ENCODE results near the gene EPHA8. TPM values are rescaled to one million over a fixed set of nuclear protein-coding genes. Genes with fewer than 3 reads are reported as not detected.

The EPHA8 gene
- total RNA-seq, 1 donor from 2014 or later, result not detected

DNA sequence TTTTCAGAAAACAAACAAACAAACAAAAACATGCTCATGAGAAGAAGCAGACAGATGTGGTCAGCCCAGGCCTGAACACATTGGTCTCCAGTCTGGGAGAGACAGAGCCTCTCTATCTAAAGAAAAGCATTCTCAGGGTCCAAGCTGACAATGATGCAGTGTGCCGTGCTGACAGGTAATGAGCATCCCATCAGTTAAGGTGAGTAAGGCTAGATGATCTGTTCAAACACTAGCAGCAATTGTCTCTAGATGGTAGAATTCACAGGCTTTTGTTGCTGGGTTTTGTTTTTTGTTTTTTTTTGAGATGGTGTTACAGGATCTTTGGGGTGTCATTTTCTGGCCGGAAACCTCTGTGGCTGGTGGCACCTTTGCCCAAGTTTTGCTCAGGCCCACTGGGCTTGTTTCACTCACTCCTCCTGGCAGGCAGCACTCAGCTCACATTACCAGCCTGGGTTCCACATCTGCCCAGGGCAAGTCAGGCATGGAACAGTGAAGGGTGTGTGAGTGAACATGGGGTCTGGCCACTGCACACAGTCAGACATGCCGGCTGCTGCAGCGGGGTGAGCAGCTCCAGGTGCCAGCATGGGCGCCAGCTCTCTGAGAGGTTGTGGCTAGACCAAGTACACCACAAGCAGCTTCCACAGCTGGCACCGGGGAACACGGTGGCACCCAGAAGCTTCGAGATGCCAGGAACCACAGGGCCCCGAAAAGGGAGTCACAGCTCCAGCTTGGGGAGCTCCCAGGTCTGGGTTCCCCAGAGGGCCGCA, 70.6 kb downstream of the EPHA8 start:
- Mint-ChIP-seq H3K9me3 (no peaks in the 10 kb centered on the region), H3K4me1 (peaks cover 22% of the 10 kb centered on the region), H3K27ac (ENCODE audit: unreplicated experiment) (no peak overlapping the region), H3K27me3 (ENCODE audit: low read depth) (peaks cover 23% of the 10 kb centered on the region), H3K4me3 (no peak overlapping the region), H3K36me3 (ENCODE audit: low read depth) (no peaks in the 10 kb centered on the region)
- TF ChIP-seq, protein P1, sequence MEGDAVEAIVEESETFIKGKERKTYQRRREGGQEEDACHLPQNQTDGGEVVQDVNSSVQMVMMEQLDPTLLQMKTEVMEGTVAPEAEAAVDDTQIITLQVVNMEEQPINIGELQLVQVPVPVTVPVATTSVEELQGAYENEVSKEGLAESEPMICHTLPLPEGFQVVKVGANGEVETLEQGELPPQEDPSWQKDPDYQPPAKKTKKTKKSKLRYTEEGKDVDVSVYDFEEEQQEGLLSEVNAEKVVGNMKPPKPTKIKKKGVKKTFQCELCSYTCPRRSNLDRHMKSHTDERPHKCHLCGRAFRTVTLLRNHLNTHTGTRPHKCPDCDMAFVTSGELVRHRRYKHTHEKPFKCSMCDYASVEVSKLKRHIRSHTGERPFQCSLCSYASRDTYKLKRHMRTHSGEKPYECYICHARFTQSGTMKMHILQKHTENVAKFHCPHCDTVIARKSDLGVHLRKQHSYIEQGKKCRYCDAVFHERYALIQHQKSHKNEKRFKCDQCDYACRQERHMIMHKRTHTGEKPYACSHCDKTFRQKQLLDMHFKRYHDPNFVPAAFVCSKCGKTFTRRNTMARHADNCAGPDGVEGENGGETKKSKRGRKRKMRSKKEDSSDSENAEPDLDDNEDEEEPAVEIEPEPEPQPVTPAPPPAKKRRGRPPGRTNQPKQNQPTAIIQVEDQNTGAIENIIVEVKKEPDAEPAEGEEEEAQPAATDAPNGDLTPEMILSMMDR (conservative IDR thresholded peaks at IDR 0.05), result no peak
- no peak for DNase-seq (ENCODE audit: low read depth, low spot score)

DNA sequence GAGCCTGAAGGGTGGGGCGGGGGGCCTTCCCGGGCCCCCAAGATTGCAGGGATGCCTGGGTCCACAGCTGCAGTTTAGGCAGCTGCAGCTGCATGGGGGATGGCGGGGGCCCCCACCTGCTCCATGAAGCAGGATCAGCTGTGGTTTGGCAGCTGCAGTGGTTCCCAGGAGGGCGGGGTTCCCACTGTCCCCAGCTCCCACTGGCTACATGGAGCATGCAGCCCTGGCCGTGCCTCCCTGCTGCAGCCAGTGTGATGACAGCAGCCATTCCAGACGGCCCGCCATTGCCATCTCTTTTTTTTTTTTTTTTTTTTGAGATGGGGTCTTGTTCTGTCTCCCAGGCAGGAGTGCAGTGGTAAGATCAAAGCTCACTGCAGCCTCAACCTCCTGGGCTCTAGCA, 72.1 kb downstream of the EPHA8 start:
- Mint-ChIP-seq H3K4me1 (peaks cover 11% of the 10 kb centered on the region), H3K4me3 (no peak overlapping the region), H3K9me3 (no peaks in the 10 kb centered on the region), H3K36me3 (ENCODE audit: low read depth) (no peaks in the 10 kb centered on the region), H3K27me3 (ENCODE audit: low read depth) (peaks cover 14% of the 10 kb centered on the region), H3K27ac (ENCODE audit: unreplicated experiment) (no peak overlapping the region)
- no peak for DNase-seq (ENCODE audit: low read depth, low spot score)
- TF ChIP-seq, protein P1 (conservative IDR thresholded peaks at IDR 0.05), result no peak

DNA sequence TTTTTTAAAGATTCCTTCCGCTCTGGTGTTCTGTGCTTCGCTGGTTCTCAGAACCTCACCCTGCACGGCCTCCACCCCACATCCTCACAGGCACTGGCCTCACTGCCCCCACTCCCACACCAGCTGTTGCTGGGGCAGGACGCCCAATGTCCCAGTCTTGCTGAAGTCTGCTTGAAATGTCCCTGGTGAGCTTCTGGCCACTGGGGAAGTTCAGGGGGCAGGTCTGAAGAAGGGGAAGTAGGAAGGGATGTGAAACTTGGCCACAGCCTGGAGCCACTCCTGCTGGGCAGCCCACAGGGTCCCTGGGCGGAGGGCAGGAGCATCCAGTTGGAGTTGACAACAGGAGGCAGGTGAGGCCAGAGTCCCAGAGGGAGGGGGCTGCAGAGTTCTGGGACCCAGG, 73.1 kb downstream of the EPHA8 start, which contains the start of gene C1QA:
C1QA (plus strand) TSS at position 276 of the 400 bp plus-strand sequence. CDS start 989 bp downstream, outside the sequence.
- H3K27ac Mint-ChIP-seq (ENCODE audit: unreplicated experiment), result no peak within 1 kb of the TSS
- H3K27me3 Mint-ChIP-seq (ENCODE audit: low read depth), result peaks cover 19% of the 10 kb centered on the region
- DNase-seq (ENCODE audit: low read depth, low spot score), result no peak
- H3K4me3 Mint-ChIP-seq, result no peak within 1 kb of the TSS
- H3K36me3 Mint-ChIP-seq (ENCODE audit: low read depth), result no peaks in the 10 kb centered on the region
- no peaks in the 10 kb centered on the region for H3K9me3 Mint-ChIP-seq
- H3K4me1 Mint-ChIP-seq, result peaks cover 6% of the 10 kb centered on the region
- TF ChIP-seq, protein P1 (conservative IDR thresholded peaks at IDR 0.05), result no peak

DNA sequence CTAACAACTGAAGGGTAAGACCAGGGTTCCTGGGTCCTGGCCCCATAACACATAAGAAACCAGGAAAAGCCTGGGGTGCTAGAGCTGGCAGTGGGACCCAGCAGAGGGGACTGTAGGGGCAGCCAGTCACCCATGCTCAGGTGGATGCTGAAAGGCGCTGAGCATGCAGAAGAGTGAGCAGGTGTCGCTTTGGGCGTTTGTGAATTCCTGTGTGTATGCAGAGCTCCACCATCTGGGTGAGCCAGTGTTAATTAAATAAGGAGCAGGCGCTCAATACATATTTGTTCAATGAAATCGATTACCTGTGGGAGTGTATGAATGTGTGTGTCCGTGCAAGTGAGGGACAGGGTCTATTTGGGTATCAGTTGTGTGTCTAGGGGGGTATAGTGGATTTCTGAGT, 73.6 kb downstream of the EPHA8 start:
- TF ChIP-seq, protein P1 (conservative IDR thresholded peaks at IDR 0.05), result no peak
- DNase-seq (ENCODE audit: low read depth, low spot score), result no peak
- Mint-ChIP-seq H3K27me3 (ENCODE audit: low read depth) (peaks cover 19% of the 10 kb centered on the region), H3K4me3 (no peak overlapping the region), H3K4me1 (peaks cover under 1% of the 10 kb centered on the region), H3K36me3 (ENCODE audit: low read depth) (no peaks in the 10 kb centered on the region), H3K27ac (ENCODE audit: unreplicated experiment) (no peak overlapping the region), H3K9me3 (no peaks in the 10 kb centered on the region)

DNA sequence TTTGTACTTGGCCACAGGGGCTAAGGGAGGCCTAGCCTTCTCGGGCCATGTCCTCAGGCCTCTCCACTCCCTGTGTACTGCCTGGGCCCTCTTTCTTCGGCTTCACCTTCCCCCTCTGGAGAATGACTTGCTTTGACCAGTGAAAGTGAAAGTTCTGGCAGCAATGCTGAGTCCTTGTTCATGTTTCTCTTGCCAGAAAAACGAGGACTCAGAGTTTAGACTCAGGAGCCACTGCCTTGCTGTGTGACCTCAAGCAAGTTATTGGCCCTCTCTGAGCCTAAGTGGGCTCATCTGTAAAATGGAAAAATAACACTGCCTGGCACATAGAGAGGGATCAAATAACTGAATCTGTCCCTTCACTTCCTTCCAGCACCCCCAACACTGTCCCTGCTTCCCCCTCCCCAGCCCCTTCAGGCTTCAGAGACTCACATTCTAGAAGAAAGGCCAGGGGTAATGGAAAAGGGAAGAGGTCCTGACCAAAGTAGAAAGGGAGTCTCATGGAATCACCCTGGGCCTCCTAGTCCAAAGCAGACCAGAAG, 74.7 kb downstream of the EPHA8 start:
- no peak overlapping the region for H3K4me3 Mint-ChIP-seq
- H3K27ac Mint-ChIP-seq (ENCODE audit: unreplicated experiment), result no peak overlapping the region
- no peaks in the 10 kb centered on the region for H3K9me3 Mint-ChIP-seq
- H3K4me1 Mint-ChIP-seq, result no peaks in the 10 kb centered on the region
- TF ChIP-seq, protein P1 (conservative IDR thresholded peaks at IDR 0.05), result no peak
- DNase-seq (ENCODE audit: low read depth, low spot score), result no peak
- peaks cover 15% of the 10 kb centered on the region for H3K27me3 Mint-ChIP-seq (ENCODE audit: low read depth)
- H3K36me3 Mint-ChIP-seq (ENCODE audit: low read depth), result no peaks in the 10 kb centered on the region

All from neural crest cell (in vitro differentiated cells).